Measurements from ENCODE around the gene SUN5.
A peak's percentile ranks its signal among the peaks of the same experiment; 100 is the strongest.

Gene SUN5

GRCh38 chr20:33014336-33015113 is 10.3 kb upstream of the SUN5 start:
- DNase-seq (ENCODE audit: low read depth): no peak

GRCh38 chr20:33013701-33014326 is 9.6 kb upstream of the SUN5 start:
- no peak for DNase-seq (ENCODE audit: low read depth)

- no peak for DNase-seq (ENCODE audit: low read depth)
Measured at GRCh38 chr20:33012327-33013189, 8.3 kb upstream of the SUN5 start.

GRCh38 chr20:33010674-33011449 is 6.6 kb upstream of the SUN5 start:
- no peak for DNase-seq (ENCODE audit: low read depth)

- DNase-seq (ENCODE audit: low read depth): no peak
Measured at GRCh38 chr20:33010133-33010504, 5.9 kb upstream of the SUN5 start.

- DNase-seq (ENCODE audit: low read depth): no peak
Measured at GRCh38 chr20:33009214-33010132, 5.2 kb upstream of the SUN5 start.

GRCh38 chr20:33008336-33009213 is 4.3 kb upstream of the SUN5 start:
- no peak for DNase-seq (ENCODE audit: low read depth)

- DNase-seq (ENCODE audit: low read depth): no peak
Measured at GRCh38 chr20:33007376-33008335, 3.4 kb upstream of the SUN5 start, which contains the start of gene BPIFB2. TSS of gene BPIFB2 (plus strand) at chr20:33007704. CDS start at chr20:33008575, 871 bp downstream.

GRCh38 chr20:33006776-33007375 is 2.6 kb upstream of the SUN5 start:
- no peak for DNase-seq (ENCODE audit: low read depth)

GRCh38 chr20:33005908-33006775 is 1.9 kb upstream of the SUN5 start:
- DNase-seq (ENCODE audit: low read depth): no peak

- peak; percentile 12 for DNase-seq (ENCODE audit: low read depth)
Measured at GRCh38 chr20:33005132-33005566, 916 bp upstream of the SUN5 start.

GRCh38 chr20:33002087-33002808 is 2.0 kb downstream of the SUN5 start:
- DNase-seq (ENCODE audit: low read depth): no peak

- no peak for DNase-seq (ENCODE audit: low read depth)
Measured at GRCh38 chr20:33000802-33001466, 3.3 kb downstream of the SUN5 start.

GRCh38 chr20:32999603-33000250 is 4.5 kb downstream of the SUN5 start:
- no peak for DNase-seq (ENCODE audit: low read depth)

- no peak for DNase-seq (ENCODE audit: low read depth)
Measured at GRCh38 chr20:32997431-32997830, 6.8 kb downstream of the SUN5 start.
